B cell (primary cell): ENCODE measurements around the gene RERE. TPM values are rescaled to one million over a fixed set of nuclear protein-coding genes. Genes with fewer than 3 reads are reported as not detected.

Source experiments
- ATAC-seq: fragments of 200-7000 bp; cut with Tn5 transposase; one replicate; pipeline ENCODE4 v1.10.0; 2021; ENCODE audit warnings: low read depth, mild to moderate bottlenecking, moderate number of reproducible peaks, moderate library complexity
- CTCF ChIA-PET: fragments of 350-600 bp; sonication (Branson Sonifier 250); formaldehyde crosslinking; loops from one replicate; lab custom pipeline; 2021; ENCODE audit warnings: antibody characterized with exemption, inconsistent platforms; lab: Charles Lee
- POLR2A ChIA-PET: fragments of 350-600 bp; sonication (Branson Sonifier 250); formaldehyde crosslinking; loops from one replicate; lab custom pipeline; 2021; ENCODE audit warnings: antibody characterized with exemption; lab: Charles Lee
- DNase-seq: peaks from one replicate; pipeline ENCODE4 v3.0.0; 2013
- H2AFZ ChIP-seq: 2 replicates; pipeline ENCODE4 v1.6.1; 2012; ENCODE audit warnings: mild to moderate bottlenecking, low read depth, low read length; ENCODE audit not compliant: insufficient read depth, poor library complexity, severe bottlenecking
- H3K27ac ChIP-seq, 2 donors: 1 replicate in 1 of 2; 2 replicates in 1 of 2; pipeline ENCODE4 v1.5.1; 2012 to 2013; ENCODE audit warnings: low read length in 2 of 2, mild to moderate bottlenecking in 2 of 2, moderate library complexity in 1 of 2
- H3K27me3 ChIP-seq, 4 experiments: fragments of 200-600 bp in 1 of 4; sonication (generic) in 1 of 4; replicated peaks in 1 of 4; 1 replicate in 2 of 4; 2 replicates in 2 of 4; pipeline versions ENCODE4 v1.6.1 to v1.7.0; 2013 to 2016; ENCODE audit warnings: low read length in 3 of 4, mild to moderate bottlenecking in 2 of 4, mixed read lengths in 1 of 4, moderate library complexity in 1 of 4; ENCODE audit not compliant: insufficient read depth in 4 of 4, control insufficient read depth in 3 of 4; ENCODE audit errors: control extremely low read depth in 1 of 4
- H3K36me3 ChIP-seq, 2 experiments: replicated peaks in 1 of 2; 1 replicate in 1 of 2; 2 replicates in 1 of 2; pipeline versions ENCODE4 v1.6.1 to v1.7.1; 2013; ENCODE audit warnings: low read length in 1 of 2; ENCODE audit not compliant: insufficient read depth in 2 of 2, control insufficient read depth in 1 of 2; ENCODE audit errors: control extremely low read depth in 1 of 2, extremely low read depth in 1 of 2
- H3K4me1 ChIP-seq, 2 donors: fragments of 200-600 bp in 1 of 2; sonication (generic) in 1 of 2; 1 replicate in 1 of 2; 2 replicates in 1 of 2; pipeline versions ENCODE4 v1.5.1 to v1.6.1; 2013 to 2017; ENCODE audit warnings: low read length in 2 of 2; ENCODE audit not compliant: control insufficient read depth in 2 of 2, insufficient read depth in 2 of 2
- H3K4me2 ChIP-seq: replicated peaks from 2 replicates; pipeline ENCODE3; 2012; ENCODE audit warnings: mild to moderate bottlenecking, low read depth, low read length; ENCODE audit not compliant: poor library complexity, severe bottlenecking
- H3K4me3 ChIP-seq, 5 experiments: fragments of 200-600 bp in 1 of 5; sonication (generic) in 1 of 5; 1 replicate in 3 of 5; 2 replicates in 2 of 5; pipeline versions ENCODE4 v1.5.1 to v1.7.0; 2011 to 2016; ENCODE audit warnings: low read length in 4 of 5, mild to moderate bottlenecking in 4 of 5, low read depth in 2 of 5, control low read depth in 1 of 5, moderate library complexity in 1 of 5; ENCODE audit not compliant: insufficient read depth in 1 of 5; ENCODE audit errors: control extremely low read depth in 1 of 5, extremely low read depth in 1 of 5
- H3K79me2 ChIP-seq: fragments of 200-600 bp; sonication (generic); one replicate; pipeline ENCODE4 v1.6.0; 2016; ENCODE audit warnings: low read length; ENCODE audit not compliant: control insufficient read depth, insufficient read depth
- H3K9ac ChIP-seq: fragments of 200-600 bp; sonication (generic); 2 replicates; pipeline ENCODE4 v1.6.1; 2017; ENCODE audit warnings: mild to moderate bottlenecking, low read length, moderate library complexity
- H3K9me3 ChIP-seq, 3 donors: one replicate each; pipeline versions ENCODE4 v1.6.1 to v1.7.1; 2013; ENCODE audit warnings: low read length in 2 of 3; ENCODE audit not compliant: control insufficient read depth in 2 of 3, insufficient read depth in 1 of 3; ENCODE audit errors: control extremely low read depth in 1 of 3
- H4K20me1 ChIP-seq: 2 replicates; pipeline ENCODE4 v1.6.0; 2012; ENCODE audit warnings: mild to moderate bottlenecking, low read length; ENCODE audit not compliant: insufficient read depth, control insufficient read depth, poor library complexity, severe bottlenecking
- H3K27ac Mint-ChIP-seq: one replicate; pipeline ENCODE4 v1.8.0; 2021; ENCODE audit warnings: mixed read lengths
- H3K27me3 Mint-ChIP-seq: one replicate; pipeline ENCODE4 v1.8.0; 2021; ENCODE audit warnings: mixed read lengths
- H3K4me1 Mint-ChIP-seq: one replicate; pipeline ENCODE4 v1.8.0; 2021; ENCODE audit warnings: mixed read lengths
- H3K4me3 Mint-ChIP-seq: one replicate; pipeline ENCODE4 v1.8.0; 2021; ENCODE audit warnings: mixed read lengths
- H3K9me3 Mint-ChIP-seq: one replicate; pipeline ENCODE4 v1.8.0; 2022; ENCODE audit warnings: mixed read lengths; ENCODE audit not compliant: insufficient read depth
- EZH2 ChIP-seq: IDR thresholded peaks from 2 replicates; pipeline ENCODE4 v1.6.1; 2012; ENCODE audit warnings: borderline replicate concordance, low read depth, mild to moderate bottlenecking, moderate library complexity, low read length; ENCODE audit not compliant: insufficient read depth, poor library complexity, severe bottlenecking
- WGBS: methylation state at CpG from one replicate; pipeline ENCODE4 v1.1.5; 2013; ENCODE audit warnings: missing lambda C conversion rate; ENCODE audit not compliant: insufficient coverage; 5-methylcytosine and 5-hydroxymethylcytosine counted together
- intact Hi-C: fragments of 100-400 bp; cut with micrococcal nuclease; formaldehyde crosslinking; loops from one replicate; pipeline ENCODE4 v1.10.0; 2022
- polyA plus RNA-seq: library from polyadenylated mRNA; depleted of rRNA; stranded (reverse); fragments of >200 nt; gene quantifications from 2 replicates; pipeline ENCODE4 v1.2.3, GENCODE V29; 2012
- total RNA-seq, 2 donors: library from RNA; stranded (reverse); fragments of 120-200 nt in 1 of 2; gene quantifications; 1 replicate in 1 of 2; 2 replicates in 1 of 2; pipeline versions ENCODE4 v1.2.3 to v1.2.4, GENCODE V29; 2013 to 2022
- TF ChIP-seq, protein P1 (sequence below): fragments of 200-600 bp; IDR thresholded peaks from one replicate; pipeline ENCODE4 v1.8.0; 2022; ENCODE audit warnings: antibody characterized with exemption, mild to moderate bottlenecking

Gene RERE
- total and polyA plus RNA-seq, 2 donors (not counting 1 experiment from before 2014, with no cell fraction given), result 27.3 to 132 TPM

DNA sequence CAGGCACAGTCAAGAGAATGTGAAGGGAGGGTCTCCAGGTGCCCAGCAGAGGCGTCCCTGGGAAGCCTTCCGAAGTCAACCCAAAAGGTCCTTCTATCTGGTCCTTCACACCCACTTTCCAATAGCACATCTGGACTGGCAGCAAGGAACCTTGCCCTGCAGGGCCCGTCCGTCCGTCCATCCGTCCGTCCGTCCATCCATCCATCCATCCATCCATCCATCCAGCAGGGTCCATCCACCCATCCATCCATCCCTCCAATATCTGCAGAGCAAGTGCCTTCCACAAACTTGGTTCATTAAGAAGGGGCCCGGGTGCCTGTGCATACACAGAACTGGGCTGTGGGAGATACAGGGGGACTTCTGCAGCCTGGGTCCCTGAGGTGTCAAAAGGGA is 468.0 kb downstream of the RERE start:
- H3K27ac Mint-ChIP-seq, result peak overlapping the region; percentile 61
- H3K27me3 ChIP-seq, result peaks cover 0 to 3% (median 0%) of the 10 kb centered on the region in 4 experiments
- ATAC-seq (no peak), DNase-seq (no peak)
- intact Hi-C loops, result loop anchor here (1.0 kb wide), 2 partner anchors 334 to 367 kb away; no protein-coding TSS in a partner anchor
- H3K4me1 ChIP-seq, result peaks cover 3% of the 10 kb centered on the region in 2 donors
- no peak overlapping the region for H3K4me3 ChIP-seq
- peaks cover 0 to 18% of the 10 kb centered on the region in 2 experiments for H3K36me3 ChIP-seq
- TF ChIP-seq, protein P1, sequence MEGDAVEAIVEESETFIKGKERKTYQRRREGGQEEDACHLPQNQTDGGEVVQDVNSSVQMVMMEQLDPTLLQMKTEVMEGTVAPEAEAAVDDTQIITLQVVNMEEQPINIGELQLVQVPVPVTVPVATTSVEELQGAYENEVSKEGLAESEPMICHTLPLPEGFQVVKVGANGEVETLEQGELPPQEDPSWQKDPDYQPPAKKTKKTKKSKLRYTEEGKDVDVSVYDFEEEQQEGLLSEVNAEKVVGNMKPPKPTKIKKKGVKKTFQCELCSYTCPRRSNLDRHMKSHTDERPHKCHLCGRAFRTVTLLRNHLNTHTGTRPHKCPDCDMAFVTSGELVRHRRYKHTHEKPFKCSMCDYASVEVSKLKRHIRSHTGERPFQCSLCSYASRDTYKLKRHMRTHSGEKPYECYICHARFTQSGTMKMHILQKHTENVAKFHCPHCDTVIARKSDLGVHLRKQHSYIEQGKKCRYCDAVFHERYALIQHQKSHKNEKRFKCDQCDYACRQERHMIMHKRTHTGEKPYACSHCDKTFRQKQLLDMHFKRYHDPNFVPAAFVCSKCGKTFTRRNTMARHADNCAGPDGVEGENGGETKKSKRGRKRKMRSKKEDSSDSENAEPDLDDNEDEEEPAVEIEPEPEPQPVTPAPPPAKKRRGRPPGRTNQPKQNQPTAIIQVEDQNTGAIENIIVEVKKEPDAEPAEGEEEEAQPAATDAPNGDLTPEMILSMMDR, result no peak
- no peak for TF ChIP-seq EZH2
- H3K4me1 Mint-ChIP-seq, result peaks cover 4% of the 10 kb centered on the region
- no peak overlapping the region for H3K27ac ChIP-seq
- no peak overlapping the region for H3K4me2 ChIP-seq
- H4K20me1 ChIP-seq, result no peaks in the 10 kb centered on the region
- ChIA-PET POLR2A (interaction anchor here (0.6 kb wide), 1 partner anchor 65 kb away, joined by 6 read pairs; no protein-coding TSS in a partner anchor), CTCF (interaction anchor here (0.6 to 8.5 kb wide), 16 partner anchors 10 to 500 kb away, joined by 3 to 182 read pairs (median 4); no protein-coding TSS in a partner anchor)
- H3K27me3 Mint-ChIP-seq, result peaks cover 8% of the 10 kb centered on the region
- no peaks in the 10 kb centered on the region for H3K9me3 Mint-ChIP-seq
- H2AFZ ChIP-seq, result no peak overlapping the region
- H3K4me3 Mint-ChIP-seq, result no peak overlapping the region
- H3K79me2 ChIP-seq, result no peaks in the 10 kb centered on the region
- H3K9ac ChIP-seq, result no peak overlapping the region
- H3K9me3 ChIP-seq, result no peaks in the 10 kb centered on the region
- WGBS, result 91% methylated on average over 4 of the region's 9 CpGs

DNA sequence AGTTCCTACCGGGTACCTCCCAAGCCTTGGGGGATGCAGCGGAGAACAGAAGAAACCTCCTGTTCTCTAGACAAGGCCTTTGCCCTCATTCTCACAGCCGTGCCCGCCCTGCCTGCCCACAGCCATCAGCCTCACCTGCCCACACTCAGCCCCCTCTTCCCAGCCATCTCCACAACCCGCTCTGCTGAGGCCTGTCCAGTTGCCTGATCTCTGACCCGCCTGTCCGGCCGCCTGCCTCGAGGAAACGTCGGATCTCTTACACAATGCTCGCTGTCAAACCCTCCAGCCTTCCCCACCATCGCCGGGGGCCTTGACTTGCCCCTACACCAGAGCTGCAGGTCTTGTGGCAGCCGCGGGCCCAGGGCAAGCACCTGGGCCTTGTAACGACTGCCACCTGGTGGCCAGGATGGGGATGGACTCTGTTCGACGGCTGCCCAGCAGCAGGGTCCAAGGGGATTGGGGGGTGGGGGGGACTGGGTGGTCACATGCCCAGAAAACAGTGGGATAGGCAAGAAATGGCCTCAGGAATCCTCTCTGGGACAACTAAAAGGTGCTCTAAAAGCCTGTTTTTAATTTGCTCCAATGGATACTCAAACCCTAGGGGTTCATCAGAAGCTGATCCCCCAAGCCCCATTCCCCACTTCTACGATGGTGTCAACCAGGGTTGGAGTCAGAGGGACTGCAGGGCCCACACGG is 468.5 kb downstream of the RERE start:
- POLR2A ChIA-PET, result no interaction called here
- peaks cover 4% of the 10 kb centered on the region for H3K4me1 Mint-ChIP-seq

More for the DNA sequence above, 468.5 kb downstream of the RERE start:
- Histone ChIP-seq H3K27ac (no peak overlapping the region), H3K9me3 (no peaks in the 10 kb centered on the region), H3K4me1 (peaks cover 3% of the 10 kb centered on the region in 2 donors), H3K4me3 (no peak overlapping the region), H3K27me3 (peaks cover 0 to 3% (median 0%) of the 10 kb centered on the region in 4 experiments), H3K9ac (no peak overlapping the region), H4K20me1 (no peaks in the 10 kb centered on the region), H3K4me2 (no peak overlapping the region), H3K36me3 (peaks cover 0 to 14% of the 10 kb centered on the region in 2 experiments), H2AFZ (peak overlapping the region; percentile 3), H3K79me2 (no peaks in the 10 kb centered on the region)
- Mint-ChIP-seq H3K9me3 (no peaks in the 10 kb centered on the region), H3K4me3 (no peak overlapping the region), H3K27me3 (peaks cover 8% of the 10 kb centered on the region), H3K27ac (peak overlapping the region; percentile 61)
- CTCF ChIA-PET, result interaction anchor here (0.6 to 8.5 kb wide), 19 partner anchors 11 to 500 kb away, joined by 3 to 182 read pairs (median 4); no protein-coding TSS in a partner anchor
- ATAC-seq (peak; percentile 89), DNase-seq (peak; percentile 78)
- WGBS, result 23% methylated on average over 19 of the region's 21 CpGs
- intact Hi-C loops, result loop anchor here (1.0 kb wide), 2 partner anchors 334 to 367 kb away; no protein-coding TSS in a partner anchor
- TF ChIP-seq, protein P1, result peak; percentile 85
- no peak for TF ChIP-seq EZH2
